ENCODE data around the gene MIF4GD. TPM values are rescaled to one million over a fixed set of nuclear protein-coding genes. Genes with fewer than 3 reads are reported as not detected.
A peak's percentile ranks its signal among the peaks of the same experiment; 100 is the strongest.

Gene MIF4GD, protein sequence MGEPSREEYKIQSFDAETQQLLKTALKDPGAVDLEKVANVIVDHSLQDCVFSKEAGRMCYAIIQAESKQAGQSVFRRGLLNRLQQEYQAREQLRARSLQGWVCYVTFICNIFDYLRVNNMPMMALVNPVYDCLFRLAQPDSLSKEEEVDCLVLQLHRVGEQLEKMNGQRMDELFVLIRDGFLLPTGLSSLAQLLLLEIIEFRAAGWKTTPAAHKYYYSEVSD
- 28.0 TPM in 2 replicates for total RNA-seq (2014; rRNA removed; shearing (Covaris generic))

DNA sequence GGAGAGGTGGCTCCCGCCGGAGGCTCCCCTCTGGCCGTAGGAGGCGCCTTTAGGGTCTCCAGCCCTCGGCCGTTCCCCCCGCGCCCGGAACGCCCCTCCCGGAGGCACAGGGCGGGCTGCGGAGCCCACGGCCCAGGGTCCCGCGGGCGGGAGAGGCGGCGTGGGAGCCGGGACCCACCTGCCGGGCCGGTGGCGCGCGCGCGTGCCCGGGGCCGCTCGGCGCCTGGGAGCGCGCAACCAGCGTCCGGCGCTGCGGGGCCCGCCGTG is at the start of gene MIF4GD:
TSS of gene MIF4GD (minus strand) at position 266 of the 267 bp plus-strand sequence. CDS start 1,036 bp downstream, outside the sequence.
- H3K4me3 ChIP-seq (ENCODE audit: insufficient read depth, low read depth, low read length) = peak within 1 kb of the TSS; percentile 83
- H3K27me3 ChIP-seq (ENCODE audit: control insufficient read depth, insufficient read depth, low read length) = peaks cover 4% of the 10 kb centered on the region; the same call in 1 of the 2 replicates
- H3K36me3 ChIP-seq (replicated peaks; ENCODE audit: control insufficient read depth, insufficient read depth, low read length) = peaks cover 11% of the 10 kb centered on the region
- no peak for DNase-seq

DNA sequence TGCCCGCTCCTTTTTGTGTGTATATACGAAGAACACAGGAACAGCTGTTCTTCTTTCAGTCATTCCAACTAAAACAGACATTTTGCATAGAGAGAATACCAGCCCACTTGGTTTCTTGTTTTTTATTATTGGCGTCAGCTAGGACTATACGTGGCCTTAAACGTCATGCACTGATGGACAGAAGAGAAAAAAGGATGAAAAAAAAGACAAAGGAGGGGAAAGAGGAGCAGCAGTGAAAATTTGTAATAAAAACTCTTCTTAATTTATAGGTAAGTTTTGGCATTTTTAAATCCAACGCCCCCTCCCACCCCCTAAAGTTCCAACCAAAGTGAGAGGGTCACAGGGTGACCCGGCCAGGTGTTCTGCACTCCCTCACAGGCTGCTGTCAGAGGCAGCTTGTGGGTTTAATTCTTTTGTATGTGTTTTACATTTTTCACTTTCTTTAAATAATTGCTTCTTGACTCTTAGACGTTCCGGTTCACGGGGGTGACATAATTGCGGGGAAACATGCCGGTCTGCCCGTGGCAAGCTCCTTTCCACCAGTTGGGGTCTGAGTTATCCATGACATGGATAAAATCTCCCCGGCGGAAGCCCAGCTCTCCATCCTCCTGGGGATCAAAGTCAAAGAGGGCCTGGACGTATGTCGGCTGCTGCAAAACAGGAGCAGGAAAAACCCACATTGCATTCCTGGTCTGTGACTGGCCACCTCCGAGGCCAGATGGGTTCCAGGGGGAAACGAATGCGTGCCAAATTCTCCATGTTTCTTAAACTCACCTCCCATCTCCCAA is 49.1 kb upstream of the MIF4GD start:
- Histone ChIP-seq H3K4me3 (ENCODE audit: insufficient read depth, low read depth, low read length) (no peak overlapping the region), H3K27me3 (ENCODE audit: control insufficient read depth, insufficient read depth, low read length) (no peaks in the 10 kb centered on the region), H3K36me3 (replicated peaks; ENCODE audit: control insufficient read depth, insufficient read depth, low read length) (peaks cover 5% of the 10 kb centered on the region)
- no peak for DNase-seq

DNA sequence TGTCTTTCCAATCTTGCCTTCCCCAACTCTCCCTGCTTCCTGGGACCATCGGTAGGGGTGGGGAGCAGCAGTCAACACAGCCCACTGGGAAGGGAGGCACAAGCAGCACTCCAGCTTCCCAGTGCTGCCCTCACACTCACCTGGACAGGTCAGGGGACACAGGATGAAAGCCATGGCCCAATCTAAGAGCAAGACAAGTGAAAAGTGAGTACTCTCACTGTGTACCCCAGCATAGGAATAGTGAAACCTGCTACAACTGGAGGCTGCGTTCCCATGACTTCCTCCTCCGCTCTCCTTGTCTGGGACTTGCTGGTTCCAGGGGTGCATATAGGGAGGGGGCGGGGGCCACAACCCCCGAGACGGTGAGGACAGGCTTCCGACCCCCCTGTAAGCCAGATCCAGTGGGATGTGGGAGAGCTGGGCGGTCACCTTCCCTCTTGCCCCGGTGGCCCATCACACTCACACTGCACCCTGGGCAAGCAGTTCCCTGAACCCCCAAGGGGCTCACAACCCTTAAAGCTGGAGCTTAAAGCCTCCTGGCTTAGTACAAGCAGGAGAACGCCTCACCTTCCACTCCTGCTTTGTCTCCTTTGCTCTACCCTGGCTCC is 47.7 kb upstream of the MIF4GD start:
- Histone ChIP-seq H3K4me3 (ENCODE audit: insufficient read depth, low read depth, low read length) (no peak overlapping the region), H3K36me3 (replicated peaks; ENCODE audit: control insufficient read depth, insufficient read depth, low read length) (peaks cover 5% of the 10 kb centered on the region), H3K27me3 (ENCODE audit: control insufficient read depth, insufficient read depth, low read length) (no peaks in the 10 kb centered on the region)
- no peak for DNase-seq

DNA sequence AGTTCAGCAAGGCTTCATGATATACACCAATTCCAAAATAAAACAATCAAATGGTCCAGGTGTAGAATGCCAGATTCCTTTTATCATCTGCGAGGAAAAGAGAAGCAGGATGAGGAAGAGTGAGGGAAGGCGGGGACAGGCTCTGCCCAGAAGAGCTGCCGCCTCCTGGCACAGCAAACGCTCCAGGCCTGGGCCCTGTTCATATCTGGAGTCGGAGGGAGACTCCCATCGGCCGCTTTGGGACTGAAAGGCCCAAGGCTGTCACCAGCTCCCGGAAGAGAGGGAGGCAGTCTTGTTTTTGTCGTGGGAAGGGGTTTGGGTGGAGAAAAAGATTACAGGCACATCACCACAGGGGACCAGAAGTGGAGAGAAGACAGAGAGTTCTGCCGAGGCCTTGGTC is 47.2 kb upstream of the MIF4GD start:
- Histone ChIP-seq H3K27me3 (ENCODE audit: control insufficient read depth, insufficient read depth, low read length) (no peaks in the 10 kb centered on the region), H3K36me3 (replicated peaks; ENCODE audit: control insufficient read depth, insufficient read depth, low read length) (peaks cover 5% of the 10 kb centered on the region), H3K4me3 (ENCODE audit: insufficient read depth, low read depth, low read length) (no peak overlapping the region)
- no peak for DNase-seq

DNA sequence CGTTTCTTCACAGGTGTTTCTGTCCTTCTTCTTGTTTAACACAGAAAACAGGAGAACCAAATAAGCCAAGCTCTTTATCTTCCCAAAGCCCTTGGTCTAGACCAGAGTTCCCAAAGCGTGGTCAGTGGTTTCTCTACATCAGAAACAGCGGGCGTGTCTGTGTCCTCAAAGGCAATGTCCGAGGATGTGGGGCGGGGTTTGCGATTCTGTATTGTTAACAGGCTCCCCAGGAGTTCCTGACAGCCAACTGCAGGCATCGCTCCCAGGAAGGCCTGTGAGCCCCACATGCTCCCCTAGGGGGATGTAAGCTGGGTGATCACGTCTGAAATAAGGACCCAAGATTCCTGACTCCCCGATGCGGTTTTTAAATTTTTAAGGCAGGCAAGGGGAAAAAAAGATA is 46.6 kb upstream of the MIF4GD start:
- H3K36me3 ChIP-seq (replicated peaks; ENCODE audit: control insufficient read depth, insufficient read depth, low read length) = peaks cover 5% of the 10 kb centered on the region

DNA sequence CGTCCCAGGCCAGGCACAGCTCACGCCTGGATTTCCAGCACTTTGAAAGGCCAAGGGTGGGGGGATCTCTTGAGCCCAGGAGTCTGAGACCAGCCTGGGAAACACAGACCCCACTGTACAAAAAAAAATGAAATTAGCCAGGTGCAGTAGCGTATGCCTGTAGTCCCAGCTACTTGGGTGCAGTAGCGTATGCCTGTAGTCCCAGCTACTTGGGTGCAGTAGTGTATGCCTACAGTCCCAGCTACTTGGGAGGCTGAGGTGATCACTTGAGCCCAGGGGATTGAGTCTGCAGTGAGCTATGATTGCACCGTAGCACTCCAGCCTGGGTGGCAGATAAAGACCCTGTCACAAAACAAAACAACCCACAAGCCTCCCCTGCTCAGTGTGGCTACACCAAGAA is 45.2 kb upstream of the MIF4GD start:
- no peak for DNase-seq
- Histone ChIP-seq H3K36me3 (replicated peaks; ENCODE audit: control insufficient read depth, insufficient read depth, low read length) (no peaks in the 10 kb centered on the region; the same call in none of the 2 replicates), H3K27me3 (ENCODE audit: control insufficient read depth, insufficient read depth, low read length) (no peaks in the 10 kb centered on the region), H3K4me3 (ENCODE audit: insufficient read depth, low read depth, low read length) (no peak overlapping the region)

More for the DNA sequence above, 46.6 kb upstream of the MIF4GD start:
- peak; percentile 77 for DNase-seq
- Histone ChIP-seq H3K4me3 (ENCODE audit: insufficient read depth, low read depth, low read length) (no peak overlapping the region), H3K27me3 (ENCODE audit: control insufficient read depth, insufficient read depth, low read length) (no peaks in the 10 kb centered on the region)

DNA sequence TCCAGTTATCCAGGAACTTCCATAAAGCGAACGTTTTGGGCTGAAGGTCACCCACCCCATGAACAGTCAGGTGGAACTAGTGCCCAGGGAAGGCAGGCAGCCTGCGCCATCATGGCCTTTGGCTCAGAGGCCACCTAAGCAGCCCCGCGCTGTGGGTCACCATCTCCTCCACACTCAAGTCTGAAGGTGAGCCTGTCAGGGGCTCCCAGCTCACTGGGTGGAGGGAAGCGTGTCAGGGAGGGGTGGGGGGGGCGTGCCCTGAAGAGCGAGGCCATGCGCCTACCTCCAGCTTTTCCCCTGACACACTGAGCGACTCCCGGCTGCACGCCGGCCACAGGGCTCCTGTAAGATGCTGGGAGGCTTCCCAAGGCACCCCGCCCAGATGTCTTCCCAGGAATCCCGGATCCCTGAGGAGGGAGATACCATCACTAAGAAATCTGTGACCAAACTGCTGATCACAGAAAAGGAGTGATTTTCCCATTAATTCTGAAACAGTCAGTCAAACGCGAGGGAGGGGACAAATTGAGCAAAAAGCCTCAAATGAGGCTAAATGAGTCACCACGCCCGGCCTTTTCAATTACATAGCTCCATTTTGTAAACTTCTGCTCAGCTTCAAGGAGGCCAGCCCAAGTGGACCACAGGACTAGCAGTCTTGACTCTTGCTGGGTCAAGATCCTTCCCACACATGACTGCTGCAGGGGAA is 44.7 kb upstream of the MIF4GD start:
- H3K27me3 ChIP-seq (ENCODE audit: control insufficient read depth, insufficient read depth, low read length) = no peaks in the 10 kb centered on the region
- H3K36me3 ChIP-seq (replicated peaks; ENCODE audit: control insufficient read depth, insufficient read depth, low read length) = no peaks in the 10 kb centered on the region; the same call in none of the 2 replicates
- H3K4me3 ChIP-seq (ENCODE audit: insufficient read depth, low read depth, low read length) = no peak overlapping the region
- no peak for DNase-seq

DNA sequence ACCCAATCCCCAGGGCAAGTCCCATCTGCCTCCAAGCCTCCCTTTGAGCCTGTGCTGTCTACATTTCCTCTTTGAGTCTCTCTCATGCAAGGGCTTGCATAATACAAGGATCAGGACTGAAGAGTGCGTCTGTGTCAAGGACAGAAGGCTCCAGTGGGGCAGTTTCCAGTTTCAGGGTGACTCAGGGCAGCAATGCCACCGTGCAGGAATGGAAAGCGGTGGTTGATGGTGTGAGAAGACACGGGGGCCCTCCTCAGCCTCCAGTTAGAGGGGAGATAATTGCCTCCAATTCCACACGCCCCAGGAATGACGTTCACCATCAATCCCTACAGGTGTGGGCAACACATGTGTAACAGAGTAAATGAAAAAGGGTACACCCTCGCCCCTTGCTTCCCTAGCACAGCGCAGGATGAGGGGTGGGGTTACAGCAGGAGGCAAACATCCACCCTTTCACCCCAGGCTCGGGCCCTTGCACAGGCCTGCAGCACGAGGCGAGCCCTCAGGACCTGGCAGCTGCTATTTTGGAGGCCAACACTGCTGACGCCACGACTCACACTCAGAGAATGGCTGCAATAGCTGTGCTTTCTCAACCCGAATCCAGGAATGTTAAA is 43.0 kb upstream of the MIF4GD start:
- no peak overlapping the region for H3K4me3 ChIP-seq (ENCODE audit: insufficient read depth, low read depth, low read length)
- H3K27me3 ChIP-seq (ENCODE audit: control insufficient read depth, insufficient read depth, low read length) = no peaks in the 10 kb centered on the region
- no peak for DNase-seq
- no peaks in the 10 kb centered on the region; the same call in 1 of the 2 replicates for H3K36me3 ChIP-seq (replicated peaks; ENCODE audit: control insufficient read depth, insufficient read depth, low read length)

DNA sequence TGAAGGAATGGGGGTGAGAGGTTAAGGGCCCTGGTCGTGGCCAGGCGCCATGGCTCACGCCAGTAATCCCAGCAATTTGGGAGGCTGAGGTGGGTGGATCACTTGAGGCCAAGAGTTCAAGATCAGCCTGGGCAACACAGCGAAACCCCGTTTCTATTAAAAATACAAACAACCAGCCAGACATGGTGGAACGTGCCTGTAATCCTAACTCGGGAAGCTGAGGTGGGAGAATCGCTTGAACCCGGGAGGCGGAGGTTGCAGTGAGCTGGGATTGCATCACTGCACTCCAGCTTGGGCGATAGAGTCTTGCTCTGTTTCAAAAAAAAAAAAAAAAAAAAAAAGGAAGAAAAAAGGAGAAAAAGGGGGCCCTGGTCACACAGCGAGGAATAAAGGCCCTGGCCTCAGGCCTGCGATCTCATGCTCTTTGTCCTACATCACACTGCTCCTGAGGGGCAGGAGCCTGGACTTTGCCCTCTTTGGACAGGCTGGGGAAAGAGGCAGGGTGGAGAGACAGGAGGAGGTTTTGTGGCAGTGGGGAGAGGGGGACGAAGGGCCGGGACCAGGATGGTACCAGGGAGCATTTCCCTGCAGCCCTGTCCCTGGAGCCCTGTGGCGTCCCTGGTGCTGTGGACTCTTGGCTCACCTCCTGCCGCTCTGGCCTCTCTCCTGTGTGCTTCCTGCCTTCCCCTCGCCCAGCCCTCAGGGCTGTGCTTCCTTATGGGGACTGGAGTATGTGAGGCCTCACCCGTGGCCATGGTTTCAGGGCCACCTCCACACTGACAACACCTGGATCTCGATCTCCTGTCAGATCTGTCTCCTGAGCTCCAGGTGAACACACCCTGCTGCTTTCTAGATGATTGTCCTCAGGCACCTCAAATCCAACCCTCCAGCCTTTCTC is 38.0 kb upstream of the MIF4GD start:
- no peaks in the 10 kb centered on the region for H3K27me3 ChIP-seq (ENCODE audit: control insufficient read depth, insufficient read depth, low read length)
- H3K4me3 ChIP-seq (ENCODE audit: insufficient read depth, low read depth, low read length) = no peak overlapping the region
- no peaks in the 10 kb centered on the region for H3K36me3 ChIP-seq (replicated peaks; ENCODE audit: control insufficient read depth, insufficient read depth, low read length)
- peak; percentile 46 for DNase-seq

DNA sequence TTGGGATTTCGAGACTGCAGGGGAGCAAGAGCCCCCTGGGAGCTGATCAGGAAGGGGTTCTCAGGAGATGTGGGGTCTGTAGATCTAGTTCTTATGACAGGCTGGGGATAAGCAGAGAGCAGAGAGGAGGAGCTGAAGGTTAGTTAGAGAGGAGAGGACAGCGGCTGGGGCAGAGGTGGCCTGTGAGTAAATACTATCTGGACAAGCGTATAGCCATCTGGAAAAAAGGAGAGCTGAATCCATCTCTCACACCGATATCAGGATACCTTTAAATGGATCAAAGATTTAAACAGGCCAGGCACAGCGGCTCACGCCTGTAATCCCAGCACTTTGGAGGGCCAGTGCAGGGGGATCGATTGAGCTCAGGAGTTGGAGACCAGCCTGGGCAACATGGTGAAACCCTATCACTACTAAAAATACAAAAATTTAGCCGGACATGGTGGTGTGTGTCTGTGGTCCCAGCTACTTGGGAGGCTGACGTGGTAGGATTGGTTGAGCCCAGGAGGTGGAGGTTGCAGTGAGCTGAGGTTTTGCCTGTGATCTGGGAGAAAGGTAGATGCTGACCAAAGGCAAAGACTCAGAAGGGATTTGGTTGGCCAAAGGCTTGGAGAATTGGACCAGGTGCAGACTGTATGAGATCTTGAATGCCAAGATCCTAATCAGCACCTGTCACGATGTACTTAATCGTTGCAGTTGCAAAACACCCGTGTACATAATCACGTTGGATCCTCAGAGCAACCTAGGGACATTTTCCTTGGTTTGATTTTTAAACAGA is 37.1 kb upstream of the MIF4GD start:
- no peak overlapping the region for H3K4me3 ChIP-seq (ENCODE audit: insufficient read depth, low read depth, low read length)
- H3K36me3 ChIP-seq (replicated peaks; ENCODE audit: control insufficient read depth, insufficient read depth, low read length) = no peaks in the 10 kb centered on the region
- no peak for DNase-seq
- no peaks in the 10 kb centered on the region for H3K27me3 ChIP-seq (ENCODE audit: control insufficient read depth, insufficient read depth, low read length)

DNA sequence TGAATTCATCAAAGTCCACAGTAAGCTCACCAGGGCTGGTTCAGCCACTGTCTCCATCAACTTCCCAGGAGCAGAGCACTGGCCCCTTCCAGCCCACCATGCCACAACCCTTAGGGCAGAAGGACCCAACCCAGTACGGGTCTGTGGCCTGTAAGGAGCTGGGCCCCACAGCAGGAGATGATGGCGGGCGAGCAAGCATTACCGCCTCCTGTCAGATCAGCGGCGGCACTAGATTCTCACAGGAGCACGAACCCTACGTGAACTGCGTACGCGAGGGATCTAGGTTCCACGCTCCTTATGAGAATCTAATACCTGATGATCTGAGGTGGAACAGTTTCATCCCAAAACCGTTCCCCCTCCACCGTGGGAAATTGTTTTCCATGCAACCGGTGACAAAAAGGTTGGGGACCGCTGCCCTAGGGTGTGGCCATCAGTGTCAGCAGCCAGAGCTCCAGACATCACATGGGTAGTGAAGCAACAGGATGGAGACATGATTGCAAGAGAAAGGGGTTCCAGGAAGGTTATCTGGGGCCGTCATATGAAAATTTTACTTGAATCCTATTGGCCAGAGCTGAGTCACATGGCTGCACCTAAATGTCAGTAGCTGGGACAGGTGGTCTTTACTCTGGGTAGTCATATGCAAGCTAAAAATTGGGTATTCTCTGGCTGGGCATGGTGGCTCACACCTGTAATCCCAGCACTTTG is 30.6 kb upstream of the MIF4GD start:
- H3K36me3 ChIP-seq (replicated peaks; ENCODE audit: control insufficient read depth, insufficient read depth, low read length) = no peaks in the 10 kb centered on the region

DNA sequence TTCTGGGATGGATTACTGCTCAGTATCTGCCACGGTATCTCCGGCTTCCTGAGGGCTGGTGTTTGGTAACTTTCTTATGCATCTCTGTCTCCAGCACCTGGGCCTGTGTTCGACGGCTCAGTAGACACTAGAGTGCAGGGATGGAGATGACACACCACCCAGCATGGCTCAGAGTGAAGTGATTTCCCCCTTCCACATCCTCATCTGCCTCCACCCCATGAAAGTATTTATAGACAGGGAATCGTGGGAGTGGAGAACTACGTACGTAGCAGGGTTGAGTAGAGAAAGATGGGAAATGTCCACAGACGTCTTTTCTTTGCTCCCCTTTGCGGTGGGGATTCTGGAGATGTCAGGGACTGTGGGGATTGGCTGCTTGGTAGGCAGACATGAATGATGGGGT is 30.0 kb upstream of the MIF4GD start:
- Histone ChIP-seq H3K27me3 (ENCODE audit: control insufficient read depth, insufficient read depth, low read length) (no peaks in the 10 kb centered on the region), H3K4me3 (ENCODE audit: insufficient read depth, low read depth, low read length) (no peak overlapping the region), H3K36me3 (replicated peaks; ENCODE audit: control insufficient read depth, insufficient read depth, low read length) (no peaks in the 10 kb centered on the region)
- no peak for DNase-seq

More for the DNA sequence above, 30.6 kb upstream of the MIF4GD start:
- DNase-seq = no peak
- Histone ChIP-seq H3K27me3 (ENCODE audit: control insufficient read depth, insufficient read depth, low read length) (no peaks in the 10 kb centered on the region), H3K4me3 (ENCODE audit: insufficient read depth, low read depth, low read length) (no peak overlapping the region)
